ENCODE results near the gene PLCB3.

Gene PLCB3

DNA sequence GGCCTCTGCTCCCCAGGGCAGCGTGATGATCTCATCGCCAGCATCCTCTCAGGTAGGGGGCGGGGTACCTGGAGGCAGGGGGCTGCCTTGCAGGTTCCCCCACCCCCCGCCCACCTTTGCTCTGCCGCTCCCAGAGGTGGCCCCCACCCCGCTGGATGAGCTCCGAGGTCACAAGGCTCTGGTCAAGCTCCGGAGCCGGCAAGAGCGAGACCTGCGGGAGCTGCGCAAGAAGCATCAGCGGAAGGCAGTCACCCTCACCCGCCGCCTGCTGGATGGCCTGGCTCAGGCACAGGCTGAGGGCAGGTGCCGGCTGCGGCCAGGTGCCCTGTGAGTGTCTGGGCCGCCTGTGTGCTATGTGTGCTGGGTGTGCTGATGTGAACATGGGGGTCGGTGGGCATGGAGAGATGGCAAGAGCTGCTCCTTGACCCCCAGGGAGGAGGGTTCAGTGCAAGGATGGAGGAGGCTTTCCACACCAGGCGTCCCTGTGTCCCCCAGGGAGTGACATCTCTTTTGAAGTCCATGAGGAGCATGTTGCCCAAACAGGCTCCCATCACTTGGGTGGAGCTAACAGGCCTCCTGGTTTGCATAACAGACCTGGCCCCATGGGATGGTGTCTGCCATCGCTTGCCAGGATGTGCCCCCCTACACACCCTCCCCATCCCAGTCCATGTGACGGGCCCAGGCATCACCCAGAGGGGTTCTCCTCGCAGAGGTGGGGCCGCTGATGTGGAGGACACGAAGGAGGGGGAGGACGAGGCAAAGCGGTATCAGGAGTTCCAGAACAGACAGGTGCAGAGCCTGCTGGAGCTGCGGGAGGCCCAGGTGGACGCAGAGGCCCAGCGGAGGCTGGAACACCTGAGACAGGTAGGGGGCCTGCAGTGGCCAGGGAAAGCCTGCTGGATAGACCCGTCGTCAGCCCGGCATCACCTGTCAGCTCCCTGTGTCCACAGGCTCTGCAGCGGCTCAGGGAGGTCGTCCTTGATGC is 14.1 kb downstream of the PLCB3 start:
- no peak overlapping the region for H3K4me3 ChIP-seq (ENCODE audit: low read depth, low read length)

DNA sequence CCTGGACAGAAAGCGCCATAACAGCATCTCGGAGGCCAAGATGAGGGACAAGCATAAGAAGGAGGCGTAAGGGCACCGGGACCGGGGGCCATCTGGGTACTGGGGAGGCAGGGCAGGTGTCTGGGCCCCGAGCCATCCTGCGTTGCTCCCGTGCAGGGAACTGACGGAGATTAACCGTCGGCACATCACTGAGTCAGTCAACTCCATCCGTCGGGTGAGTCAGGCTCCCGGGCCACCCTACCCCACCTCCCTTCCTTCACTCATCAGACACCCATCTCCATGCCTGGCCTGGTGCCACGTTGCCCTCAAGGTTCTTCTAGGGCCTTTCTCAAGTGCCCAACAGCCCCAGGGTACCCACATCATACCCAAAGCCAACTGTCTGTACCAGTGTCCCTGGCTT is 15.0 kb downstream of the PLCB3 start:
- no peak overlapping the region for H3K4me3 ChIP-seq (ENCODE audit: low read depth, low read length)

DNA sequence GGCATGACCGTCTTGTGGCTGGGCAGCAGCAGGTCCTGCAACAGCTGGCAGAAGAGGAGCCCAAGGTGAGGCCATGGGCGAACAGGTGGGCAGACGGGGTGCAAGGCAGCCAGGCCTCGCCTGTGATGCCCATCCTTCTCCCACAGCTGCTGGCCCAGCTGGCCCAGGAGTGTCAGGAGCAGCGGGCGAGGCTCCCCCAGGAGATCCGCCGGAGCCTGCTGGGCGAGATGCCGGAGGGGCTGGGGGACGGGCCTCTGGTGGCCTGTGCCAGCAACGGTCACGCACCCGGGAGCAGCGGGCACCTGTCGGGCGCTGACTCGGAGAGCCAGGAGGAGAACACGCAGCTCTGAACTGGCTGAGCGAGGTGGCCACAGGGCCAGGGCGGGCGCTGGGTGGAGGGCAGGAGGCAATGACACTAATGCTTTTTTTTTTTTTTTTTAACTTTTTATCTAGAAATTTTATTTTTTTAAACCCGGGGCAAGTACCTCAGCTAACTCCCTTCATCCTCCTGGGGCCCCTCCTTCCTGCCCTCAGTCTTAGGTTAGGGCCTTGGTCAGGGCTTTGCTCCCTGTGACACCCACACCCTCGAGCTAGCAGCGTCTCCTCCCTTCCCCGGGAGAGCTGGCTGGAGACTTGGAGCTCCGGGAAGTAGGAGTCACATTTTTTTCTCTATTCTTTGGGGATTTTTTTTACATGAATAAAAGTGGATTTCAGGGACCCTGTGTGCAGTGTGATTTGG is 16.0 kb downstream of the PLCB3 start:
- no peak overlapping the region for H3K4me3 ChIP-seq (ENCODE audit: low read depth, low read length)

DNA sequence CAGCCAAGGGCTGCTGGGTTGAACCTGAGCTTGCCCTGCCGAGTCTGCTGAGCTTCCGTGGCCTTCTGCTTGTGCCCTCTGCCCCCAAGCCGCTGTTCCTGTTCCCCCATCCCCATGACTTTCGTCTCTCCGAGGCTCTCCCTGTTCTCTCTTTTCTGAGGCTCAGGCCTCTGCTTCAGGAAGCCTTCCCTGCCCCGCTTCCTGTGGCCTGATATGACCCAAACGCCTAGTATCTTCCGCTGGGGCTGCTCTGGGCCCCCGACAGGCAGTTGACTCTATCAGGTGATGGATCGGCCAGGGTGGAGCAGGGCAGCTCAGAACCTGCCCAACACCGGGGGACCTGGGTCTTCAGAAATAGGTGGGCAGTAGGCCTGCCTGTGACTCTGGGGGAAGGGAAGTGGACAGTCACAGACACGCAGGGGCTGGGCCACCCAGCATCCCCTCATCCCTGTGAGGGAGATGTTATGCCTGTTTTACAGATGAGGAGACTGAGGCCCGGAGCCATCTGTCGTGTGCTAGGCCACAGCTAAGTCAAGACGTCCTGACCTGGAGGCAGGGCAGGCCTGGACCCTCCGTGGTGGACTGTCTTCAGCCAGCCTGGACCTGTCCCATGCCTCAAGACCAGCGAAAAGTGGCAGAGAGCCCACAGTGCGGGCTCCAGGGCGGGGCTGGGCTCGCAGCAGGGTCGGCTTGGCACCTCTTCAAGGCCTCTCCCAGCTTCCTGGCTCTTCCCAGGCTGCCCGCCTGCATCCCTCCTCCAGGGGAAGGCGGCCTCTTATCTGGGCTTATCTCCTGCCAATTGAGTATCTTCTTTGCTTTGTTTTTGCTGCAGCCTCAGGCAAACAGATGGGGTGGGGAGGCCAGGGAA is 16.9 kb downstream of the PLCB3 start:
- H3K4me3 ChIP-seq (ENCODE audit: low read depth, low read length): peak overlapping the region; percentile 69

DNA sequence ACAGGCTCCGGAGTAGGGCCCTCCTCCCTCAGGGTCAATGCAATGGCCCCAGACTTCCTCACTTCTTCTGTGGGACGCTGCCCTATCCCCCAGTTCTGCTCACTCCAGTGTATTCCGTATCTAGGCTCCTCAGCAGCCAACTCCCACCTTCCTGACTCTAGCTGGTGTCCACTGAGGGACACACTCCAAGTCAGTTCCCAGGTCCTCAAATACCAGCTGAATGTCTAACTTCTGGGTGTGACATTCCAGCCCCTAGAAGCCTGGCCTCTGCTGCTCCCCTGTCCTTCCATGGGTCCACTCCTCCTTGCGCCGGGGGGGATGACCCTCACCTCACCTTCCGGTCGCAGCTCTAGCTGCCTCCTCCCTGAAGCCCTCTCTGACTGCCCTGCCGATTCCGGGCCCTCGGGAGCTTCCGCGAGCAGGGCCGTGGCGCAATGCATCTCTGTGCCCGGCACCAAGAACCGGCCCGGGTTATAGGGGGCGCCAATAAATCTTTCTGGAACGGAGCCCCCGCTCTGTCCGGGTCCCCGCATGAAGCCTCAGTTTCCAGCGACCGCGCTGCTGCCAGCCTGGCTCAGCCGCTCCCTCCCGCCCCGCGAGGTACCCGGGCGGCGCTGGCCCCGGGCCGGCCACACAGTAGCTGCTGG is 17.7 kb downstream of the PLCB3 start:
- peak overlapping the region; percentile 69 for H3K4me3 ChIP-seq (ENCODE audit: low read depth, low read length)

DNA sequence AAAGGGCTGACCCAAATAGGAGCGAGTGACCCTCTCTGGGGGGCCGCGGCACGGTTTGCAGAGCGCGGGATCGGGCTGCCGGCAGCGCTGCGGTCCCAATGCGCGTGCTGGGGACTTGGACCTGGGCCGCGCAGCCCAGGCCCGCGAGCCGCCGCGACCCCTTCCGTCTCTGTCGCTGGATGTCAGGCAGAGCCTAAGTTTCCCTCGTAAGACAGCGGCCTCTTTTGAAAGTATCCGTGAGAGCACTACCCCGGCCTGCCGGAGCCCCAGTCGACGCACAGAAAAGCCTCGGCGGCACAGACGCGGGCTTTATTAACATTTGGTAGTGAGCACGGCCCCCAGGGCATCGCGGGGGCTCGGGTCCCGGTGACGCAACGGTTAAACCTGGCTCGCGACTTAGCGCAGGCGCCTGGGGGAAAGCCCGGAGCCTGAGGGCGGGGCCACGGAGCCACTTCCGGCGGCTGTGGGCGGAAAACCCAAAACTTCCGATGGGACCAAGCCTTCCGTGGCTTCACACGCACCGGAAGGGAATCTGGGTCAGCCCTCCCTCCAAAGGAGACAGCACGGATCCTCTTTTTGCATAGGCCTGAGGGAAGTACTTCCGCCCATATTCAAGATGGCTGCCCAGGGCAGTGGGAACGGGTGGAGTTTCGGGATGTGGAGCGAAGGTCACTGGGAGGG is 18.4 kb downstream of the PLCB3 start:
- H3K4me3 ChIP-seq (ENCODE audit: low read depth, low read length): peak overlapping the region; percentile 90

DNA sequence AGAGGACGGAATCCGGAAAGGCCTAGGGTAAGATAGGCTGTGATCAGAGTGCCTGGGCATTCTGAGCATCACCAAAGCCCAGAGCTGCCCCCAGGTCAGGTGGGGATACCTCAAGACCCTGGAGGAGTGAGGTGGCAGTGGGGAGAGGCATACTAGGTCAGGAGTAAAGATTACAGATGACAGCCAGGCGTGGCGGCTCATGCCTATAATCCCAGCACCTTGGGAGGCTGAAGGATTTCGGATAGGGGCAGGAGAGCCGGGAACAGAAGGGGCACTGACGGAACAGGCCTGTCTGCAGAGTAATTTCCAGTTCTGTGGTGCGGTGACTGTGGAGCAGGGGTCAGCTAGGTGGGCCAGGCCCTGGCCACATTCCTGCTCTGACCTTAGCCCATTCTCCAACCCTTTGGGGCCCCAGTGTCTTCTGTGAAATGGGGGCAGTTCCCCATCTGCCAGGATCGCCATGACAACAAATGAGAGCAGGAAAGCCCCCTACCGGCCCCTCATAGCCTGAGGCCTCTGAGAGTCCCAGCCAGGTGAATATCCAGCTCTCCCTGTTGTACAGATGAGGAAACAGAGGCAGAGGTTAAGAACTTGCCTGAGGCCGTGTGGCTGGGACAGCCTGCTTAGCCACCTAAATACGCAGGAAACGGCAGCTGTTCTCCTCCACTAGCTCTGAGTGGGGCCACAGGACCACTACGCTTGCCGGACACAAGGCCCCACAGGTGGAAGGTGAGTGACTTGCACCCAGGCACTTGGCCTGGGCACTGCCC is 23.9 kb downstream of the PLCB3 start:
- no peak overlapping the region for H3K4me3 ChIP-seq (ENCODE audit: low read depth, low read length)

DNA sequence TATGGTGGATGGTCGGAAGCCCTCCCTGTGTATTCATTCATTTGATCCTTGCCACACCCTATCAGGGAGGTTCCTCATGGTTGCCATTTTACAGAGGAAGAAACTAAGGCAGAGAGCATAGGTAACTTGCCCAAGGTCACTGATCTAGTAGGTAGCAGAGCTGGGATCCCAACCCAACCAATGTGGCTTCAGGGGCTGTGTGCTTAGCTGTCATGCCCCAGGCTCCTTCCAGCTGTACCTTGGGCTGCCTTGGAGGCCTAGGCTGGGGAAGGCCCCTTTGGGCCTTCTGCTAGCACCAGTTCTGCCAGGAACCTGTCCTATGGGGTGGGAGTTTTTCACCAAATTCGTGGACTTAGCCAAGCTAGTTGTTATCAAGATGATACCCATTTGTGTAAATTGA is 24.5 kb downstream of the PLCB3 start:
- H3K4me3 ChIP-seq (ENCODE audit: low read depth, low read length): no peak overlapping the region

DNA sequence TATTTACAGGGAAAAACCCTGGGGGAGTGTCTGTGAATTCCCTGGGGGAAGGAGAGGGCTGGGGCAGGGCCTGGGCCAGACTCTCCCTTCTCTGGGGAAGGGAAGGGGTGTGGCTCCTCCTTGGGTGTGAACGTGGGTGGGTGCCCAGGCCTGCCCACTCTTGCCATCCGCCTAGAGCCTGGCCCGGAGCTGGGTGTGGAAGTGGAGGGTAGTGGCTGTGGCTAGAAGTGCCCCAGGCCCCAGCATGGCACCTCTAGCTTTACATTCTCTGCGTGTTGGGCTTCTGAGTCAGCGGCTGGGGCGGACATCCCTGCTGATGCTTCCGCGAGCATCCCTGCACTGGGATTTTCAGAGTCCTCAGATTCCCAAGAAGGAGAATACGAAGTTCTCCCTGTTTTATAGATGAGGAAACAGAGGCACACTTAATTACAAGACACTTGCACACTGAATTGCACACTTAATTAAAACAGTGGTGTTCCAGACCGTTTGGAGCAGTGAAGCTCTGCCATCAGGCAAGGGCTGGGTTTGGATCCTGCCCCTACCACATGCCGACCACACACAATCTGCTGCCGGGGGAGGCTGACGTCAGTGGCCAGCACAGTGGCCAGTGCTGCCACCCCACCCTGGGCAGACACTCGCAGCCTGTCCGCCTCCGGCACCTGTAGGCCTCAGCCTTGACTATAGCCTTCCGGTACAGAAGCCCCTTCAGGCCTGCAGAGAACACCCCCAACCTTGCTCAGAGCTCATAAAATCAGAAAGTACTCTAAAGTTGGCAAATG is 25.5 kb downstream of the PLCB3 start:
- H3K4me3 ChIP-seq (ENCODE audit: low read depth, low read length): no peak overlapping the region

DNA sequence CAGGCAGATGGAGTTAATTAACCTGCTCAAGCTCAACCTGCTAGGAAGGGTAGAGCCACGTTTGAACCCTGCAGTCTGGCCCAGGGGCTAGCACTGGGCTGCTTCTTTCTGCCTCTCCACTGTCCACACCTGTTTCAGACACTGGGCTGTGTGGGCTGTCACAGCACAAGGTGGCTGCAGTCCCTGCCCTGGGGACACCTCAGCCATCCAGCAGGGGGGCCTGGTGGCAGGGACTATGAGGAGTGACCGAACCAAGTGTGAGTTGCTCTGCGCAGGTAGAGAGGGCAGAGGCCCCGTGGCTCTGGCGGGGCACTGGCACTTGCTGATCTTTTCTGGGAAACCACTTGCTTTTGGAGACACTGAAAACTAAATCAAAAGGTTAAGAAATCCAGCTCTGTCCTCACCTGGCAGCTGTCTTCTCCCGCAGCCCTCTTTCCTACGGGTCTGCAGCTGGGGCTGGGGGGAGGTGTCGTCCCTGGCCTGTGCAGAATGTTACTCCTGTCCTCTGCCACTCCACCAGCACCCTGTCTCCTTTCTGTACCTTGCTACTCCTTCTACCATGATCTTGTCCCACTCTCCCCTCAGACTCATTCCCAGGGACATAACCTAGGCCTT is 27.4 kb downstream of the PLCB3 start:
- no peak overlapping the region for H3K4me3 ChIP-seq (ENCODE audit: low read depth, low read length)

DNA sequence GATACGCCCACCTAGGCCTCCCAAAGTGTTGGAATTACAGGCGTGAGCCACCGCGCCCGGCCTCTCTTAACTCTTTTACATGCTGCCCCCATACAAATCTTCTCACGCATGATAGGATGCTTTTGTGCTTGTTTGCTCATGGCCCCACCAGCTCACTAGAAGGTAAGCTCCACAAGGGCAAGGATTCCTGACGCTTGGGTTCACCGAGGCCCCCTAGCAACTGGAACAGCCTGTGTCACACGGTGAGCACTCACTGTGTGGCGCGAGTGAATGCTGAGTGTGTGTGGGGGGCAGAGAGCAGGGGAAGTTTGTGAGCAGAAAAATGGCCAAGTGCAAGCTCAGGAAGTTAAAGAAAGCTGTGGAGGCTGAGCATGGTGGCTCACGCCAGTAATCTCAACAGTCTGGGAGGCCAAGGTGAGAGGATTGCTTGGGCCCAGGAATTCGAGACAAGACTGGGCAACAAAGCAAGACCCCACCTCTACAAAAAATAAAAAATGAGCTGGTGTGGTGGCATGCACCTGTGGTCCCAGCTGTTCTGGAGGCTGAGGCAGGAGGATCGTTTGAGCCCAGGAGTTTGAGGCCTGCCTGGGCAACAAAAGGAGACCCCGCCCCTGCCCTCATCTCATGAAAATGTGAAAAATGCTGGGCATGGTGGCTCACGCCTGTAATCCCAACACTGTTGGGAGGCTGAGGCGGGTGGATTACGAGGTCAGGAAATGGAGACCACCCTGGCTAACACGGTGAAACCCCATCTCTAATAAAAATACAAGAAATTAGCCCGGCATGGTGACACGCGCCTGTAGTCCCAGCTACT is 30.8 kb downstream of the PLCB3 start:
- H3K4me3 ChIP-seq (ENCODE audit: low read depth, low read length): no peak overlapping the region

DNA sequence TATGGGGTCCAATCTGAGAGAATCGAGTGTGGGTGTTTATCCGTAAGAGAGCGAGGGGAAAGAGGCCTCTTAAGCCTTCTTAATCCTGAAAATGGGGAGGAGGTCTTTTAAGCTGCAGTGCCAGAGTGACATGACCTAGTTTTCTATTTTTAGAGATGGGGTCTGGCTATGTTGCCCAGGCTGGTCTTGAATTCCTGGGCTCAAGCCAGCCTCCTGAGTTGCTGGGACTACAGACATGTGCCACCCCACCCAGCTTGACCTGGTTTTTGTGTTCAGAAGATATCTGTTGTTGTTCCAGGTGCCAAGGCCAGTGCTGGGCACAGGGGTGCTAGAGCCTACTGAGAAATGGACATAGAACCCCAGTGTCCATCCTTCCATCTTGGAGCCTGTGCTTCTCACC is 31.8 kb downstream of the PLCB3 start:
- no peak overlapping the region for H3K4me3 ChIP-seq (ENCODE audit: low read depth, low read length)

DNA sequence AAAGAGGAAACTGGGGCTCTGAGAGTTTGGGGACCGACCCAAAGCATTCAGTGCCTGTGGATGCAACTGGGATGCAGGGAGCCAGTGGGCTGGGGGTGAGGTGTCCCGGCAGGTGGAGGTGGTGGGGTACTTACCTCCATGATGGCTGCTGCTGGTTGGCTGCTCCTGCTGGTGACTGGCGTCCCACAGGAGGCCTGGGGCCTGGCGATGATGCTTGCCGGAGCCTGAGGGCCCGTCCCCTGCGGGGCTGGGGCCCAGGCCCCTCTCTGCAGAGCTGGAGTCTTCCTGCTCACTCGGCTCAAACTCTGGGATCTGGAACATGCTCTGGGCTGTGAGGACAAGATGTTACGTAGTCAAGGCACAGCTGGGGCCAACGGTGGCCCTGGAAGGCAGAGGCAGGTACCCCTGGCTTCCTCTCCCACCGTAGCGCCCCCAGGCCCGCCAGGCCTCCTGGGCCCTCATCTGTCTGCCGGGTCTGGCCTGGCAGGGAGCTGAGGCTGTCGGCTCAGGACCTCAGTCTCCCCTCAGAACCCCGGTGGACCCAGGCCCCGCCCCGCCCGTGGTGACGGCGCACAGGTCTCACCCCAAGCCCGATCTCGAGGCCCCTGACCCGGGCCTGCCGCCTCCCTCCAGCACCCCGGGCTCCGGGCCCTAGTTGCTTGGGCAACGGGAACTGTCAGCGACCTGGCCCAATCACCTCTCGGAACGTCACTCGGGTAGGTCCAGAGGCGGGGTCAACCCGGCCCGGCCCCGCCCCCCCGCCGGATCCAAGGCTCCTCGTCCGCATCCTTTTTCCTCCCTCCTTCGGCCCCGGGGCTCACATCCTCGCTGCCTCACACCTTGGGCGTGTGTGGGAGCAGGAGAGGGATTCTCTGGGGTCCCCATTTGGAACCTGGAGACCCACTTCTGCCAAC is 33.0 kb downstream of the PLCB3 start, which contains the start of gene BAD:
Gene BAD (minus strand): TSS at position 618 of the 914 bp plus-strand sequence. CDS start 297 bp downstream, at position 321.
- H3K4me3 ChIP-seq (ENCODE audit: low read depth, low read length): peak within 1 kb of the TSS; percentile 81

DNA sequence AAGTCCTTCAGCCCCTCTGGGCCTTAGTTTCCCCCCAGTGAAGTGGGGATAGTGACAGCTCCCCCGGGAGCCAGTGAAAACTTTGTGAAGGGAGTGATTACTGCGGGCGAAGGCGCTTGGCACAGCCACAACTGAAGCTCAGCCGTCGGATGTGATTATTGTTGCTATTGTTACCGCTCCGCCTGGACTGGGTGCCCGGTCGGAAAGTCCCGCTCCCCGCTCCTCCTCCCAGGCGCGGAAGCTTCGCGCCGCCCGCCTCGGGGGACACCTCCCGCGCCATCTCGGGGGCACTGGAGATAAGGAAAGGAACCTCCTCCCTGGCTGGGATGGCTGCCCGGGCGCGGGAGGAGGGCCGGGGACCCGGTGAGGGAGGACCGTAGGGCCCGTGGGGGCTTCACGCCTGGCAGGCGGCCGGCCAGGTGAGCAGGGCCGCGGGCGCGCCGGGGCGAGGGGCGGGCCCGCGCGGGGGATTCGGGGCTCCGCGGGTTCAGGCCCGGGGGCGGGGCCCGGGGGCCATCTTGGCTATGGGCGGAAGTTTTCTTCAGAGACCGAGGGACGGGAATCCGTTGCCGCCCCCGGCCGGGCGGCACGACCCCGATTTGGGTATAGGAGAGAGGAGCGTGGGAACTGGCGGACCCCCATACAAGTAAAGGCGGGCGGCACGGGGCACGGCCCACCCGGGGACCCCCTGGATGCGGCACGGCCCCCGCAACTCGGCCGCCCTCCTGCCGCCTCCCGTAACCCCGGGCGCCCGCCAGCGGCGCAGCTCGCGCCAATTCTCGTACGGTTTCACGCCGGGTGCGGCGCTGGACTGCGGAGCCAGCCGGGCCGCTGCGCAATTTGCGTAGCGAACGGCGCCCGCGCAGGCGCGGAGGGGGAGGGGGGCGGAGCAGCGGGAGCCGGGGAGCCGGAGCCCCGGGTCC is 33.9 kb downstream of the PLCB3 start, which contains the start of gene GPR137:
Gene GPR137 (plus strand): TSS at position 887 of the 923 bp plus-strand sequence. CDS start 677 bp downstream, outside the sequence.
- peak within 1 kb of the TSS; percentile 81 for H3K4me3 ChIP-seq (ENCODE audit: low read depth, low read length)

All from iPS-11a (cell line).